ENCODE data around the gene ILF3. TPM values are rescaled to one million over a fixed set of nuclear protein-coding genes. Genes with fewer than 3 reads are reported as not detected.
A peak's percentile ranks its signal among the peaks of the same experiment; 100 is the strongest.

The ILF3 gene
- 85.8 and 97.4 TPM in 2 replicates for total RNA-seq

DNA sequence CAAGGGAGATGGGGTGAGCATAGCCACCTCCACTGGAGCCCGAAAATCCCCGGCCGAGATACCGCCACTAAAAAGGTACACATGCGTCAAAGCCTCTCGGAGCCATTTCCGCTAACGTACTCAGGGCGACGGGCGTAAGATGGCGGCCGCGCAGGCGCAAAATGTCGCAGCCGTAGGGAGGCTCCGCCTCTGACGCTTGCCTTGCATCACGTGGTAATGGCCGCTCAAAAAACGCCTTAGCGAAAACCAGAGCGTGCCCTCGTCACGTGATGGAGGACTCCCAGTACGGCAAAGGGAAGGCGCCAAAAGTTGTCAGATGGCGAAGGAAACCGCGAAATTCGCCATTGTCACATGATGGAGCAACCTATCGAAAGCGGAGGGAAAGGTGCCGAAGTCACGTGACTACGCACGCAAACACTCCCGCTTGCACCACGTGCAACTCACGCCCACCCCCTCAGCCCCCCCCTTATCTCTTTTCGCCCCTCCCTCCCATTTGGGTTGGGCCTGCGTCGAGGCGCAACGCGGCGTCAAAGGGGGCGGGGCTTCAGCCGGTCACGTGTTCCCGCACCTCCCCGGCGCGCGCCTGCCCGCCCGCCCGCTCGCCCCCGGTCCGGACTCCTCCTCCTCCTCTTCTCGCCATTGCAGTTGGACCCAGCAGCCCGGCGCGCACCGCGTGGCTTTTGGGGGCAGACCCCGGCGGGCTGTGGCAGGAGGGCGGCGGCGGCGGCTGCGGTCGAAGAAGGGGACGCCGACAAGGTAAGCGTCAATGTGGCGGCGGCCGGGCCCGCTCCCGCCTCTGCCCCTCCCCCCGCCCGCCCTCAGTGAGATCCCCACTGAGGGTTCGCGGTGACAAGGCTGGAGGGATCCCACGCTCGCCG is at the start of gene ILF3:
TSS of gene ILF3 (plus strand) at position 615 of the 878 bp plus-strand sequence. CDS start 16,260 bp downstream, outside the sequence.
- peak within 1 kb of the TSS; percentile 72 for H3K4me3 ChIP-seq (ENCODE audit: low read depth, low read length)
- no peaks in the 10 kb centered on the region for H3K36me3 ChIP-seq (ENCODE audit: control insufficient read depth, insufficient read depth, low read length)
- DNase-seq (ENCODE audit: low read depth) (peak; percentile 100), FAIRE-seq (peak; percentile 79)
- H3K27me3 ChIP-seq (ENCODE audit: control insufficient read depth, insufficient read depth, low read length): no peaks in the 10 kb centered on the region
- TF ChIP-seq, protein P1, sequence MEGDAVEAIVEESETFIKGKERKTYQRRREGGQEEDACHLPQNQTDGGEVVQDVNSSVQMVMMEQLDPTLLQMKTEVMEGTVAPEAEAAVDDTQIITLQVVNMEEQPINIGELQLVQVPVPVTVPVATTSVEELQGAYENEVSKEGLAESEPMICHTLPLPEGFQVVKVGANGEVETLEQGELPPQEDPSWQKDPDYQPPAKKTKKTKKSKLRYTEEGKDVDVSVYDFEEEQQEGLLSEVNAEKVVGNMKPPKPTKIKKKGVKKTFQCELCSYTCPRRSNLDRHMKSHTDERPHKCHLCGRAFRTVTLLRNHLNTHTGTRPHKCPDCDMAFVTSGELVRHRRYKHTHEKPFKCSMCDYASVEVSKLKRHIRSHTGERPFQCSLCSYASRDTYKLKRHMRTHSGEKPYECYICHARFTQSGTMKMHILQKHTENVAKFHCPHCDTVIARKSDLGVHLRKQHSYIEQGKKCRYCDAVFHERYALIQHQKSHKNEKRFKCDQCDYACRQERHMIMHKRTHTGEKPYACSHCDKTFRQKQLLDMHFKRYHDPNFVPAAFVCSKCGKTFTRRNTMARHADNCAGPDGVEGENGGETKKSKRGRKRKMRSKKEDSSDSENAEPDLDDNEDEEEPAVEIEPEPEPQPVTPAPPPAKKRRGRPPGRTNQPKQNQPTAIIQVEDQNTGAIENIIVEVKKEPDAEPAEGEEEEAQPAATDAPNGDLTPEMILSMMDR (IDR thresholded peaks at IDR 0.05; ENCODE audit: insufficient read depth, low read length, severe bottlenecking): no peak

DNA sequence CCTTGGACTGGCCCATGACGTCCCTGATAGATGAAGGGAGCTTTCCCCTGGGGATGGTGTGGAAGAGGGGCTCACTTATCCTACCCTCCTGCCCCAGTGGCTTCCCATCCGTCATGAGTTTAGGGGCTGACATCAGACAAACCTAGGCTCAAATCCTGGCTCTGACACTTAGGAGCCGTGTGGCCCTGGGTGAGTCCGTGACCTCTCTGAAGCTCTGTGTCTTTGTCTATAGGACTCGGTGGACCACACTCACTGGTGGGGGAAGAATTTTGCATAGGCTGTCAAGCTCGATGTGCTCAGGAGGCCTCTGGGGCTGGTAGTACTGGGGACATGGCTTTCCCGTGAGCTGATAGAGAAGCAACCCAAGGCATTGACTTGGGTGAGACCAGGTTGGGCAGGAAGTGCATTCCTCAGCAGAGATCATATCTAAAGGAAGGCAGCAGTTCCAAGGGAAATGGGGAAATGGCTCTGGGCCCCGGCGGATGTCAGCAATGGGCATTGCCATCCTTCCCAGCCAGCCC is 49.6 kb upstream of the ILF3 start:
- DNase-seq (ENCODE audit: low read depth): no peak
- no peak overlapping the region for H3K4me3 ChIP-seq (ENCODE audit: low read depth, low read length)
- no peak for FAIRE-seq

DNA sequence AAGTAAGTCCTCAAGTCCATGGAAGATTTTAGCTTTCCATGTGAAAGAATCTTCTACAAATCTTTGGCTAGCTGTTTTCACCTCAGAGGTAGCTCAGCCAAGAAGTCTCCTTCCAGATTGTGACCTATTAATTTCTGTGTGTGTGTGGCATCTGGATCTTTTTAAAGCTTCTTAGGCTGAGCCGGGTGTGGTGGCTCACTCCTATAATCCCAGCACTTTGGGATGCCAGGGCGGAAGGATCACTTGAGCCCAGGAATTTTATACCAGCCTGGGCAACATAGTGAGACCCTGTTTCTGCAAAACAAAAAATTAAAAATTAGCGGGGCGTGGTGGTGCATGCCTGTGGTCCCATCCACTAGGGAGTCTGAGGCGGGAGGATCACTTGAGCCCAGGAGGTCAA is 42.2 kb upstream of the ILF3 start:
- no peaks in the 10 kb centered on the region for H3K27me3 ChIP-seq (ENCODE audit: control insufficient read depth, insufficient read depth, low read length)
- FAIRE-seq: no peak
- H3K4me3 ChIP-seq (ENCODE audit: low read depth, low read length): no peak overlapping the region
- DNase-seq (ENCODE audit: low read depth): no peak
- TF ChIP-seq, protein P1 (IDR thresholded peaks at IDR 0.05; ENCODE audit: insufficient read depth, low read length, severe bottlenecking): no peak
- no peaks in the 10 kb centered on the region for H3K36me3 ChIP-seq (ENCODE audit: control insufficient read depth, insufficient read depth, low read length)

More for the DNA sequence above, 49.6 kb upstream of the ILF3 start:
- H3K36me3 ChIP-seq (ENCODE audit: control insufficient read depth, insufficient read depth, low read length): no peaks in the 10 kb centered on the region
- TF ChIP-seq, protein P1 (IDR thresholded peaks at IDR 0.05; ENCODE audit: insufficient read depth, low read length, severe bottlenecking): no peak
- no peaks in the 10 kb centered on the region for H3K27me3 ChIP-seq (ENCODE audit: control insufficient read depth, insufficient read depth, low read length)

DNA sequence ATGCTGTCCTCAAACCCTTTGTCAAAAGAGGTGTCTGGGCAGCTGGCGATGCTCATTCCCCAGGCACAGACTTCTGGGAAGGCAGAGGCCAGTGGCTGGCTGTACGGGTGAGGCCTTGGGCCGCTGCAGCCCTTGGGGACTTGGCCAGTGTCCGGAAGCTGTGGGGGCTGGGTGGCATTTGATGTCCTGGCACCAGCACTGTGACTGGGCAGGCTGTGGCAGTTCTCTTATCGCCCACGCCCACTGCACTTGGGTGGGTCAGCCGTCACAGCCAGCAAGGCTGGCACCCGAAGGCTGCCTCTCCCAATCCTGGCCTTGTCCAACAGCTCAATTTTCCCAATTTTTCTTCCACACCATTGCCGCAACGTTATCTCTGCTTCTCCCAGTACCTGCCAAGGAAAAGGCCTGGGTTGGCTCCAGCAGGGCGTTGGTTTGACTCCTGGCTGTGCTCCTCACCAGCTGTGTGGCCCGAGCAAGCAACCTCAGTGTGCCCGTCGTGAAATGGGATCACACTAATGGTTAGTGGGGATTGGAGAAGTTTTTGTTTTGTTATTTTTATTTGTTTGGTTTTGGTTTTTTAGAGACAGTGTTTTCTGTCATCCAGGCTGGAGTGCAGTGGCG is 41.5 kb upstream of the ILF3 start:
- TF ChIP-seq, protein P1 (IDR thresholded peaks at IDR 0.05; ENCODE audit: insufficient read depth, low read length, severe bottlenecking): no peak
- DNase-seq (ENCODE audit: low read depth) (no peak), FAIRE-seq (no peak)
- no peaks in the 10 kb centered on the region for H3K27me3 ChIP-seq (ENCODE audit: control insufficient read depth, insufficient read depth, low read length)
- H3K36me3 ChIP-seq (ENCODE audit: control insufficient read depth, insufficient read depth, low read length): no peaks in the 10 kb centered on the region
- H3K4me3 ChIP-seq (ENCODE audit: low read depth, low read length): no peak overlapping the region

DNA sequence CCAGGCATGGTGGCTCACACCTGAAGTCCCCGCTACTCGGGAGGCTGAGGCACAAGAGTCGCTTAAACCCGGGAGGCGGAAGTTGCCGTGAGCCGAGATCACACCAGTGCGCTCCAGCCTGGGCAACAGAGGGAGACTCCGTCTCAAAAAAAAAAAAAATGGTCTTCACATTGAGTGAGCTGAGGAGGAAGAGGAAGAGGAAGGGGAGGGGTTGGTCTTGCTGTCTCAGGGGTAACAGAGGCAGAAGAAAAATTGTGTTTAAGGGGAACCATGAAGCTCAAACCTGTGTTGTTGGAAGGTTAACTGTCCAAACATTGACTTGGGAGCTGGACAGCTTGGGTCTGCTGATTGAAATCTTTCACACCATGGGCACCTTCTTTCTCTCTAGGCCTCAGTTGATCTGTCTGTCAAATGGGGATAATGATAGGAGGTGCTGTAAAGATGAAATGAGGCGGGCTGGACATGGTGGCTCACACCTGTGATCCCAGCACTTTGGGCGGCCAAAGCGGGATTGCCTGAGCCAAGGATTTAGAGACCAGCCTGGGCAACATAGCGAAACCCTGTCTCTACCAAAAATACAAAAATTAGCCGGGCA is 38.6 kb upstream of the ILF3 start:
- Histone ChIP-seq H3K36me3 (ENCODE audit: control insufficient read depth, insufficient read depth, low read length) (no peaks in the 10 kb centered on the region), H3K27me3 (ENCODE audit: control insufficient read depth, insufficient read depth, low read length) (no peaks in the 10 kb centered on the region), H3K4me3 (ENCODE audit: low read depth, low read length) (no peak overlapping the region)
- TF ChIP-seq, protein P1 (IDR thresholded peaks at IDR 0.05; ENCODE audit: insufficient read depth, low read length, severe bottlenecking): no peak
- DNase-seq (ENCODE audit: low read depth) (no peak), FAIRE-seq (no peak)
